ENCODE data around the gene CEACAM6.
"Not testable (repeated sequence)": the region's sequence is repeated elsewhere in the genome, so short reads cannot be mapped to it uniquely, and the experiment has no call there.

CEACAM6 gene

GRCh38 chr19:41755328-41755913, at the start of gene CEACAM6:
TSS of gene CEACAM6 (plus strand) at chr19:41755530. CDS start at chr19:41755639, 109 bp downstream.
- DNase-seq, result no peak

- DNase-seq, result peak in 21 of 56 donors; percentile 2 to 62 (median 11)
Observed at GRCh38 chr19:41706741-41707501, 48.4 kb upstream of the CEACAM6 start.

- DNase-seq, result no peak
Observed at GRCh38 chr19:41707502-41707812, 47.9 kb upstream of the CEACAM6 start.

GRCh38 chr19:41707871-41708371, 47.4 kb upstream of the CEACAM6 start:
- no peak for DNase-seq

GRCh38 chr19:41708481-41708880, 46.8 kb upstream of the CEACAM6 start, which contains the start of gene CEACAM5:
TSS of gene CEACAM5 (plus strand) at chr19:41708626. CDS start at chr19:41708732, 106 bp downstream.
- no peak for DNase-seq

- DNase-seq, result not testable (repeated sequence)
Observed at GRCh38 chr19:41709516-41709915, 45.8 kb upstream of the CEACAM6 start.

- DNase-seq, result no peak
Observed at GRCh38 chr19:41709951-41710645, 45.2 kb upstream of the CEACAM6 start.

GRCh38 chr19:41711376-41712261, 43.7 kb upstream of the CEACAM6 start:
- DNase-seq, result no peak

GRCh38 chr19:41714598-41714997, 40.7 kb upstream of the CEACAM6 start:
- DNase-seq, result no peak

- no peak for DNase-seq
Observed at GRCh38 chr19:41718761-41719160, 36.6 kb upstream of the CEACAM6 start.

GRCh38 chr19:41720103-41720502, 35.2 kb upstream of the CEACAM6 start:
- DNase-seq, result no peak

GRCh38 chr19:41726493-41726892, 28.8 kb upstream of the CEACAM6 start:
- peak in 1 of 56 donors; percentile 6 for DNase-seq

GRCh38 chr19:41734156-41734555, 21.2 kb upstream of the CEACAM6 start:
- DNase-seq, result no peak

GRCh38 chr19:41734585-41734984, 20.7 kb upstream of the CEACAM6 start:
- DNase-seq, result no peak

- DNase-seq, result no peak
Observed at GRCh38 chr19:41735071-41735600, 20.2 kb upstream of the CEACAM6 start.

- DNase-seq, result no peak
Observed at GRCh38 chr19:41739361-41739760, 16.0 kb upstream of the CEACAM6 start.

- DNase-seq, result no peak
Observed at GRCh38 chr19:41740415-41741243, 14.7 kb upstream of the CEACAM6 start.

GRCh38 chr19:41741244-41741554, 14.1 kb upstream of the CEACAM6 start:
- DNase-seq, result no peak

GRCh38 chr19:41744850-41745249, 10.5 kb upstream of the CEACAM6 start:
- no peak for DNase-seq

GRCh38 chr19:41745756-41746155, 9.6 kb upstream of the CEACAM6 start:
- DNase-seq, result no peak

All from nucleus accumbens (tissue), 56 donors.